HL-60/S4 treated with phorbol 12-myristate 13-acetate at 8.2 ng/mL for 4 days and 3 days (cell line): ENCODE results near the gene NOCT.
"Not testable (repeated sequence)": the region's sequence is repeated elsewhere in the genome, so short reads cannot be mapped to it uniquely, and the experiment has no call there.

ENCODE experiments used
- in situ Hi-C: fragments of 300-500 bp; cut with MboI; formaldehyde crosslinking; loops from 2 replicates; pipeline ENCODE4 v1.15.0; 2022; ENCODE audit warnings: low sequenced_read_pairs

The NOCT gene

GRCh38 chr4:139015269-139015947, at the start of gene NOCT:
Gene NOCT (plus strand): TSS chr4:139015781. CDS start chr4:139015982, 201 bp downstream.
- in situ Hi-C loops: no loop called here

- in situ Hi-C loops: no loop called here
These were observed 48.3 kb upstream of the NOCT start for GRCh38 chr4:138967313-138967712.

GRCh38 chr4:138972956-138973801, 42.4 kb upstream of the NOCT start:
- in situ Hi-C loops: no loop called here

- in situ Hi-C loops: no loop called here
These were observed 40.4 kb upstream of the NOCT start for GRCh38 chr4:138975225-138975624.

- in situ Hi-C loops: no loop called here
These were observed 39.1 kb upstream of the NOCT start for GRCh38 chr4:138976526-138976925.

GRCh38 chr4:138977524-138977923, 38.1 kb upstream of the NOCT start:
- in situ Hi-C loops: no loop called here

- in situ Hi-C loops: no loop called here
These were observed 37.5 kb upstream of the NOCT start for GRCh38 chr4:138978028-138978585.

- in situ Hi-C loops: no loop called here
These were observed 37.0 kb upstream of the NOCT start for GRCh38 chr4:138978600-138978999.

- in situ Hi-C loops: no loop called here
These were observed 35.8 kb upstream of the NOCT start for GRCh38 chr4:138979742-138980141.

- in situ Hi-C loops: no loop called here
These were observed 33.6 kb upstream of the NOCT start for GRCh38 chr4:138981930-138982390.

- in situ Hi-C loops: no loop called here
These were observed 32.8 kb upstream of the NOCT start for GRCh38 chr4:138982754-138983153.

- in situ Hi-C loops: no loop called here
These were observed 31.9 kb upstream of the NOCT start for GRCh38 chr4:138983690-138984089.

GRCh38 chr4:138984647-138985046, 30.9 kb upstream of the NOCT start:
- in situ Hi-C loops: no loop called here

GRCh38 chr4:138992676-138993075, 22.9 kb upstream of the NOCT start:
- in situ Hi-C loops: no loop called here

- in situ Hi-C loops: no loop called here
These were observed 19.5 kb upstream of the NOCT start for GRCh38 chr4:138996090-138996489.

- in situ Hi-C loops: no loop called here
These were observed 15.9 kb upstream of the NOCT start for GRCh38 chr4:138999666-139000065.

GRCh38 chr4:139000134-139000533, 15.4 kb upstream of the NOCT start:
- in situ Hi-C loops: not testable (repeated sequence)

- in situ Hi-C loops: not testable (repeated sequence)
These were observed 14.2 kb upstream of the NOCT start for GRCh38 chr4:139001430-139001829.

GRCh38 chr4:139003668-139004067, 11.9 kb upstream of the NOCT start:
- in situ Hi-C loops: not testable (repeated sequence)

GRCh38 chr4:139005774-139006173, 9.8 kb upstream of the NOCT start:
- in situ Hi-C loops: no loop called here

- in situ Hi-C loops: no loop called here
These were observed 7.9 kb upstream of the NOCT start for GRCh38 chr4:139007640-139008039.

- in situ Hi-C loops: not testable (repeated sequence)
These were observed 7.3 kb upstream of the NOCT start for GRCh38 chr4:139008278-139008677.
